ENCODE measurements around the gene CNST.
"Not testable (repeated sequence)": the region's sequence is repeated elsewhere in the genome, so short reads cannot be mapped to it uniquely, and the experiment has no call there.

Gene CNST

GRCh38 chr1:246679794-246680177 lies 113.5 kb downstream of the CNST start:
- DNase-seq, result no peak

- DNase-seq, result no peak
These were observed 113.9 kb downstream of the CNST start for GRCh38 chr1:246680190-246680589.

GRCh38 chr1:246680696-246681130 lies 114.5 kb downstream of the CNST start:
- DNase-seq, result no peak

- no peak for DNase-seq
These were observed 115.9 kb downstream of the CNST start for GRCh38 chr1:246681900-246682895.

GRCh38 chr1:246683521-246683920 lies 117.3 kb downstream of the CNST start:
- DNase-seq, result no peak

GRCh38 chr1:246687002-246687401 lies 120.7 kb downstream of the CNST start:
- DNase-seq, result no peak

- peak; percentile 58 for DNase-seq
These were observed 123.3 kb downstream of the CNST start for GRCh38 chr1:246689409-246690008.

GRCh38 chr1:246690100-246690499 lies 123.8 kb downstream of the CNST start:
- no peak for DNase-seq

GRCh38 chr1:246691622-246692495 lies 125.6 kb downstream of the CNST start:
- no peak for DNase-seq

GRCh38 chr1:246694213-246694895 lies 128.1 kb downstream of the CNST start:
- not testable (repeated sequence) for DNase-seq

- DNase-seq, result no peak
These were observed 128.9 kb downstream of the CNST start for GRCh38 chr1:246695136-246695535.

- no peak for DNase-seq
These were observed 129.4 kb downstream of the CNST start for GRCh38 chr1:246695666-246696065.

- no peak for DNase-seq
These were observed 132.3 kb downstream of the CNST start for GRCh38 chr1:246698466-246699094.

GRCh38 chr1:246699095-246699735 lies 133.0 kb downstream of the CNST start:
- DNase-seq, result peak; percentile 89

GRCh38 chr1:246703581-246703980 lies 137.3 kb downstream of the CNST start:
- peak; percentile 9 for DNase-seq

GRCh38 chr1:246705368-246705767 lies 139.1 kb downstream of the CNST start:
- no peak for DNase-seq

- DNase-seq, result no peak
These were observed 141.9 kb downstream of the CNST start for GRCh38 chr1:246708166-246708565.

GRCh38 chr1:246709196-246709595 lies 142.9 kb downstream of the CNST start:
- DNase-seq, result no peak

- no peak for DNase-seq
These were observed 143.6 kb downstream of the CNST start for GRCh38 chr1:246709835-246710234.

- no peak for DNase-seq
These were observed 145.3 kb downstream of the CNST start for GRCh38 chr1:246711548-246712003.

GRCh38 chr1:246712428-246712827 lies 146.2 kb downstream of the CNST start:
- not testable (repeated sequence) for DNase-seq
